ENCODE data around the gene TXK. TPM values are rescaled to one million over a fixed set of nuclear protein-coding genes. Genes with fewer than 3 reads are reported as not detected.

TXK gene
- total RNA-seq, 1 donor from 2014 or later: 4.4 TPM

DNA sequence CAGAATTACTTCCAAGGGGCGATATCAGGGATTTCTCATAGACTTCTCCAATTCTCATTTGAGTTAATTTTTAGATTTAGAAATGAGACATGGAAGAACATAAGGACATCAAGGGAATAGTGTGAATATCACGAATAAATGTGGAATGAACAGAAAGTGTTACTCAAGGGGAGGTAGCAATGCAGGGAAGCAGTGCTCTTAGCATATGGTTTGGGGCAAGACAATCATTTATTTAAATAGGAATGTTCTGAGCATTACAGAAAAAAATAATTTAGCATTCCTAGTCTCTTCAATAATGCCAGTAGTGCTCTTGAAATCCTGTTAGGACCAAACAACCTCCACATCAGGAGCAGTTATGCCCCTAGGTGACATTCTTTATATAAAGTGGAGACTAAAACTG lies 55.6 kb downstream of the TXK start:
- Histone ChIP-seq H3K27ac (no peak overlapping the region), H3K9me3 (no peaks in the 10 kb centered on the region), H3K4me1 (no peaks in the 10 kb centered on the region), H3K36me3 (no peaks in the 10 kb centered on the region), H3K27me3 (no peaks in the 10 kb centered on the region), H3K4me3 (no peak overlapping the region)
- ATAC-seq: no peak
- intact Hi-C loops (cut with DNase I): no loop called here
- TF ChIP-seq, protein P1, sequence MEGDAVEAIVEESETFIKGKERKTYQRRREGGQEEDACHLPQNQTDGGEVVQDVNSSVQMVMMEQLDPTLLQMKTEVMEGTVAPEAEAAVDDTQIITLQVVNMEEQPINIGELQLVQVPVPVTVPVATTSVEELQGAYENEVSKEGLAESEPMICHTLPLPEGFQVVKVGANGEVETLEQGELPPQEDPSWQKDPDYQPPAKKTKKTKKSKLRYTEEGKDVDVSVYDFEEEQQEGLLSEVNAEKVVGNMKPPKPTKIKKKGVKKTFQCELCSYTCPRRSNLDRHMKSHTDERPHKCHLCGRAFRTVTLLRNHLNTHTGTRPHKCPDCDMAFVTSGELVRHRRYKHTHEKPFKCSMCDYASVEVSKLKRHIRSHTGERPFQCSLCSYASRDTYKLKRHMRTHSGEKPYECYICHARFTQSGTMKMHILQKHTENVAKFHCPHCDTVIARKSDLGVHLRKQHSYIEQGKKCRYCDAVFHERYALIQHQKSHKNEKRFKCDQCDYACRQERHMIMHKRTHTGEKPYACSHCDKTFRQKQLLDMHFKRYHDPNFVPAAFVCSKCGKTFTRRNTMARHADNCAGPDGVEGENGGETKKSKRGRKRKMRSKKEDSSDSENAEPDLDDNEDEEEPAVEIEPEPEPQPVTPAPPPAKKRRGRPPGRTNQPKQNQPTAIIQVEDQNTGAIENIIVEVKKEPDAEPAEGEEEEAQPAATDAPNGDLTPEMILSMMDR (IDR thresholded peaks at IDR 0.05): no peak
- DNase-seq: no peak

DNA sequence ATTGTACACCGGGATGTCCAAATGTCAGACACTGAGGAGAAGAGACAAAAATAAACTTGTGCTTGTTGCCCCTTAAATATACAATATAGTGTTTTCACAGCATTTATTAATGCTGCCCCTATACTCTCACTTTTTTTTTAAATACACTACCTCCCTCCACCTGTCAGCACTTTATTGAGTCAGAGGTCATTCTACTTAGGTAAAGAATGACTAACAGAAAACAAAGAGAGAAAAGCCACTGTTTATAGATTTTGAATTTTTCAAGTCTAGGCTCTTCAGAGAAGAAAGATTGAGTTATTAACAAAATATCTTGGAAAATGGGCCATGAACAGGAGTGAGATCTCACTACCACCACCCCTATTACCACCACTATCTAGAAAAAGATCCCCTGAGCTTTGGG lies 59.4 kb downstream of the TXK start:
- Histone ChIP-seq H3K27ac (no peak overlapping the region), H3K27me3 (no peaks in the 10 kb centered on the region), H3K4me3 (no peak overlapping the region), H3K4me1 (no peaks in the 10 kb centered on the region), H3K36me3 (no peaks in the 10 kb centered on the region), H3K9me3 (no peaks in the 10 kb centered on the region)
- ATAC-seq (no peak), DNase-seq (no peak)
- TF ChIP-seq, protein P1 (IDR thresholded peaks at IDR 0.05): no peak
- intact Hi-C loops (cut with DNase I): no loop called here

DNA sequence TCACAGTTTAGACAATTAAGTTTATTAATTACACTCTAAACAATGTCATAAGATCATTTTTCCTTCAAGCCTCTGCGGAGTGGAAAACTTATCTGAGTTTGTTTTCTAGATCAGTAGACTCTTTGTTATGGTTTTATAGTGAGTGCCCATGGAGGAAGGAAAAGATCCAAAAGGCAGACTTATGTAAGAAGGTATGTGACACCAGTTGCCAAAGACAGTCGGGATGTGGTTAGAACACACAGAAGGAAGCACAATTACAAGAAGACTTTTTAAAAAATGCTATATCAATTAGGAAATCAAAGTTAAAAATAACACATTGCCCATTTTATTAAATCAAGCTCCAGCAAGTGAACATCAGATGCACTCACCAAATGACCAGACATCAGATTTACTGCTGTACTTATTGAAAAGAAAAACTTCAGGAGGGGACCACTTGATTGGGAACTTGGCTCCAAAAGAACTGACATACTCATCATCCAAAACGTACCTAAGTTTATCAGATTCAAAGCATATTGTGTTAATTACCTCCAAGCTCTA lies 60.4 kb downstream of the TXK start:
- no peaks in the 10 kb centered on the region for H3K27me3 ChIP-seq
- TF ChIP-seq, protein P1 (IDR thresholded peaks at IDR 0.05): no peak
- intact Hi-C loops (cut with DNase I): no loop called here
- H3K9me3 ChIP-seq: no peaks in the 10 kb centered on the region
- ATAC-seq (no peak), DNase-seq (no peak)
- no peak overlapping the region for H3K27ac ChIP-seq
- no peak overlapping the region for H3K4me3 ChIP-seq
- no peaks in the 10 kb centered on the region for H3K4me1 ChIP-seq
- H3K36me3 ChIP-seq: no peaks in the 10 kb centered on the region

DNA sequence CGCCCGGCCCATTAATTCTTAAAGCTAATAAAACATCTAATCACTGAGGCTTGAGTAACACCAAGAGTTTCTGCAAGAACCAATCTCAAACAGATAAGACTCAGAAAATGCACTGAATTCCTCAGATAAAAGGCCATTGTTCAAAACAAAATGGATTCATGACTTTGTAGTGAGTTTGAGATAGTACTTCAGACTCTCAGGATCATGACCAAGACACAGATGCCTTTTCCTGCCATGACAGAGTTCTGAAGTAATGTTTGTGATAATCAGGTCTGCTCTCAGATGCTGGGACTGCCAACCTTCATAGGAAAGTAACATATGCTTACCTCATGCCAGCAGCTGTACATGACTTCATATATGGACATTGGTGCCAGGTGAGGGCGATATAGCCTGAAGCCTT lies 62.9 kb downstream of the TXK start:
- Histone ChIP-seq H3K27ac (no peak overlapping the region), H3K27me3 (no peaks in the 10 kb centered on the region), H3K4me1 (no peaks in the 10 kb centered on the region), H3K4me3 (no peak overlapping the region), H3K36me3 (no peaks in the 10 kb centered on the region), H3K9me3 (no peaks in the 10 kb centered on the region)
- ATAC-seq (no peak), DNase-seq (no peak)
- TF ChIP-seq, protein P1 (IDR thresholded peaks at IDR 0.05): no peak
- intact Hi-C loops (cut with DNase I): no loop called here

DNA sequence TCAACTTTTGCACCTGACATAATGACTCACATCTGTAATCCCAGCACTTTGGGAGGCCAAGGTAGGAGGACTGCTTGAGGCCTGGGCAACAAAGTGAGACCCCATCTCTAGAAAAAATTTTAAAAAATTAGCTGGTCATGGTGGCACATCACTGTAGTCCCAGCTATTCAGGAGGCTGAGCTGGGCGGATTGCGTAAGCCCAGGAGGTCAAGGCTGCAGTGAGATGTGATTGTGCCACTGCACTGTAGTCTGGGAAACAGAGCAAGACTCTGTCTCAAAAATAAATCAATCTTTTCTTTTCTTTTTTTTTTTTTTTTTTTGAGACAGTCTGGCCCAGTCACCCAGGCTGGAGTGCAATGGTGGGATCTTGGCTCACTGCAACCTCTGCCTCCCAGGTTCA lies 65.0 kb downstream of the TXK start:
- Histone ChIP-seq H3K9me3 (no peaks in the 10 kb centered on the region), H3K4me1 (no peaks in the 10 kb centered on the region), H3K4me3 (no peak overlapping the region), H3K27ac (no peak overlapping the region), H3K36me3 (no peaks in the 10 kb centered on the region), H3K27me3 (no peaks in the 10 kb centered on the region)
- intact Hi-C loops (cut with DNase I): no loop called here
- TF ChIP-seq, protein P1 (IDR thresholded peaks at IDR 0.05): no peak
- DNase-seq (no peak), ATAC-seq (no peak)

DNA sequence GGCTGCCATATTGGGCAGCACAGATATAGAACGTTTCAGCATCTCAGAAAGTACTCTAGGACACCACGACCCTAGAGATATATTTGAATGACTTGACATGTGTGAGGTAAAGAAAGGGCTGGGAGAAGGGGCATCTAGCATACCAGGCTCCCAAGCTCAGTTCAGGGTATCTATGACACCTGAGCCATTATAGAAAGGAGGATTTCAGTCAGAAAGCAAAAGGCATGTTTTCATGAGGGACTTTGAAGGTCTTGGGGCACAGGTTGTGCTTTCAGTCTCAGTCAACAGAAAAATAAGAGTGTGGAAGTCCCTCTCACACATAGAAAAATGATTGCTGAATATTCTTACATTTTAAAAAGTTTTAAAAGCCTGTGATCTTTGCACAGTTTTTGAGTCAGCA lies 65.9 kb downstream of the TXK start:
- TF ChIP-seq, protein P1 (IDR thresholded peaks at IDR 0.05): no peak
- Histone ChIP-seq H3K27ac (no peak overlapping the region), H3K4me1 (no peaks in the 10 kb centered on the region), H3K4me3 (no peak overlapping the region), H3K27me3 (no peaks in the 10 kb centered on the region), H3K9me3 (no peaks in the 10 kb centered on the region), H3K36me3 (no peaks in the 10 kb centered on the region)
- DNase-seq: no peak
- intact Hi-C loops (cut with DNase I): no loop called here
- ATAC-seq: no peak
